ENCODE measurements around the gene RNF10.

The RNF10 gene

GRCh38 chr12:120620624-120621023 lies 86.5 kb downstream of the RNF10 start:
- no peak overlapping the region for H3K27ac ChIP-seq (replicated peaks)
- no peak for DNase-seq (ENCODE audit: low read depth in 1 of 2, low spot score in 1 of 2)
- no peak overlapping the region for H3K4me3 ChIP-seq (replicated peaks; ENCODE audit: insufficient read depth, low read length)
- no peak for TF ChIP-seq REST (IDR thresholded peaks at IDR 0.05; ENCODE audit: insufficient replicate concordance, low read depth)
- no peak for TF ChIP-seq SPI1 (IDR thresholded peaks at IDR 0.05; ENCODE audit: borderline replicate concordance, low read depth)
- TF ChIP-seq, protein P1, sequence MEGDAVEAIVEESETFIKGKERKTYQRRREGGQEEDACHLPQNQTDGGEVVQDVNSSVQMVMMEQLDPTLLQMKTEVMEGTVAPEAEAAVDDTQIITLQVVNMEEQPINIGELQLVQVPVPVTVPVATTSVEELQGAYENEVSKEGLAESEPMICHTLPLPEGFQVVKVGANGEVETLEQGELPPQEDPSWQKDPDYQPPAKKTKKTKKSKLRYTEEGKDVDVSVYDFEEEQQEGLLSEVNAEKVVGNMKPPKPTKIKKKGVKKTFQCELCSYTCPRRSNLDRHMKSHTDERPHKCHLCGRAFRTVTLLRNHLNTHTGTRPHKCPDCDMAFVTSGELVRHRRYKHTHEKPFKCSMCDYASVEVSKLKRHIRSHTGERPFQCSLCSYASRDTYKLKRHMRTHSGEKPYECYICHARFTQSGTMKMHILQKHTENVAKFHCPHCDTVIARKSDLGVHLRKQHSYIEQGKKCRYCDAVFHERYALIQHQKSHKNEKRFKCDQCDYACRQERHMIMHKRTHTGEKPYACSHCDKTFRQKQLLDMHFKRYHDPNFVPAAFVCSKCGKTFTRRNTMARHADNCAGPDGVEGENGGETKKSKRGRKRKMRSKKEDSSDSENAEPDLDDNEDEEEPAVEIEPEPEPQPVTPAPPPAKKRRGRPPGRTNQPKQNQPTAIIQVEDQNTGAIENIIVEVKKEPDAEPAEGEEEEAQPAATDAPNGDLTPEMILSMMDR (IDR thresholded peaks at IDR 0.05; ENCODE audit: insufficient read depth, low read length): no peak
- TF ChIP-seq GABPA (IDR thresholded peaks at IDR 0.05; ENCODE audit: low read depth): no peak
- TF ChIP-seq POLR2AphosphoS5 (IDR thresholded peaks at IDR 0.05; ENCODE audit: low read depth): no peak
- H3K27me3 ChIP-seq (ENCODE audit: insufficient read depth, poor library complexity, severe bottlenecking): peaks cover 2% of the 10 kb centered on the region

- Histone ChIP-seq H3K27me3 (ENCODE audit: insufficient read depth, poor library complexity, severe bottlenecking) (no peaks in the 10 kb centered on the region), H3K27ac (replicated peaks) (no peak overlapping the region), H3K4me3 (replicated peaks; ENCODE audit: insufficient read depth, low read length) (no peak overlapping the region)
- DNase-seq (ENCODE audit: low read depth in 1 of 2, low spot score in 1 of 2): no peak
- TF ChIP-seq REST (IDR thresholded peaks at IDR 0.05; ENCODE audit: insufficient replicate concordance, low read depth) (no peak), POLR2AphosphoS5 (IDR thresholded peaks at IDR 0.05; ENCODE audit: low read depth) (no peak), SPI1 (IDR thresholded peaks at IDR 0.05; ENCODE audit: borderline replicate concordance, low read depth) (no peak)
- TF ChIP-seq, protein P1 (IDR thresholded peaks at IDR 0.05; ENCODE audit: insufficient read depth, low read length): peak; percentile 19
Measured at GRCh38 chr12:120625557-120626419, 91.6 kb downstream of the RNF10 start.

Measured in HL-60 (cell line).